HEK293 (cell line): ENCODE data around the gene ZNF611.

Experiments
- CTCF ChIA-PET: fragments of 350-600 bp; formaldehyde crosslinking; extraction: SDS; loops from one replicate; lab custom pipeline; 2021; ENCODE audit warnings: antibody characterized with exemption; lab: Yijun Ruan, JAX
- POLR2A ChIA-PET: fragments of 300-600 bp; formaldehyde crosslinking; extraction: SDS; loops from one replicate; lab custom pipeline; 2020; ENCODE audit warnings: antibody characterized with exemption, inconsistent platforms; lab: Yijun Ruan, JAX
- H3K27ac ChIP-seq: fragments of 200-500 bp; sonication (Bioruptor generic); 2 replicates; pipeline ENCODE4 v1.5.1; 2014; ENCODE audit warnings: low read depth, low read length, control low read depth, inconsistent platforms; ENCODE audit errors: extremely low read depth
- H3K36me3 ChIP-seq, 2 experiments: fragments of 200-500 bp in 1 of 2; sonication (Bioruptor generic) in 1 of 2; 1 replicate in 1 of 2; 2 replicates in 1 of 2; pipeline ENCODE4 v1.5.1; 2014 to 2017; ENCODE audit warnings: inconsistent platforms in 2 of 2, low read length in 2 of 2; ENCODE audit not compliant: control insufficient read depth in 2 of 2, insufficient read depth in 1 of 2
- H3K4me1 ChIP-seq: fragments of 200-500 bp; sonication (Bioruptor generic); 2 replicates; pipeline ENCODE4 v1.5.1; 2014; ENCODE audit warnings: mild to moderate bottlenecking, low read length, inconsistent platforms; ENCODE audit not compliant: control insufficient read depth, insufficient read depth
- H3K4me3 ChIP-seq: 2 replicates; pipeline ENCODE4 v1.5.1; 2011; ENCODE audit warnings: low read depth, mild to moderate bottlenecking, control low read depth, low read length, moderate library complexity
- H3K9me3 ChIP-seq: fragments of 200-500 bp; sonication (Bioruptor generic); 2 replicates; pipeline ENCODE4 v1.5.1; 2014; ENCODE audit warnings: low read depth, low read length, inconsistent platforms; ENCODE audit not compliant: control insufficient read depth, insufficient read depth
- BCL11A ChIP-seq: fragments of 450-650 bp; formaldehyde crosslinking; IDR thresholded peaks from 2 replicates; pipeline ENCODE4 v1.5.1; 2016; ENCODE audit warnings: low read depth, missing biosample characterization, missing genetic modification characterization
- FEZF1 ChIP-seq: fragments of 450-650 bp; formaldehyde crosslinking; IDR thresholded peaks from 2 replicates; pipeline ENCODE4 v1.5.1; 2016; ENCODE audit warnings: missing biosample characterization, missing genetic modification characterization
- GLI4 ChIP-seq: fragments of 450-650 bp; formaldehyde crosslinking; IDR thresholded peaks from 2 replicates; pipeline ENCODE4 v1.5.1; 2016; ENCODE audit warnings: missing biosample characterization, missing genetic modification characterization
- KLF9 ChIP-seq: fragments of 450-650 bp; formaldehyde crosslinking; IDR thresholded peaks from 2 replicates; pipeline ENCODE4 v1.5.1; 2016; ENCODE audit warnings: missing biosample characterization, missing genetic modification characterization, low read depth
- MEIS1 ChIP-seq: sonication (generic); formaldehyde crosslinking; IDR thresholded peaks from 2 replicates; pipeline ENCODE4 v1.8.1; 2022; ENCODE audit warnings: missing genetic modification reagents, mild to moderate bottlenecking, borderline replicate concordance
- PRDM10 ChIP-seq: fragments of 450-650 bp; formaldehyde crosslinking; IDR thresholded peaks from 2 replicates; pipeline ENCODE4 v1.5.1; 2016; ENCODE audit warnings: missing biosample characterization, missing genetic modification characterization
- PRDM6 ChIP-seq: fragments of 450-650 bp; formaldehyde crosslinking; IDR thresholded peaks from 2 replicates; pipeline ENCODE4 v1.5.1; 2017; ENCODE audit warnings: missing biosample characterization, missing genetic modification characterization
- SP2 ChIP-seq: fragments of 450-650 bp; formaldehyde crosslinking; IDR thresholded peaks from 2 replicates; pipeline ENCODE4 v1.5.1; 2016; ENCODE audit warnings: missing biosample characterization, missing genetic modification characterization
- SP3 ChIP-seq: fragments of 450-650 bp; formaldehyde crosslinking; IDR thresholded peaks from 2 replicates; pipeline ENCODE4 v1.5.1; 2016; ENCODE audit warnings: missing biosample characterization, missing genetic modification characterization
- TSHZ1 ChIP-seq: fragments of 450-650 bp; formaldehyde crosslinking; IDR thresholded peaks from 2 replicates; pipeline ENCODE4 v1.5.1; 2016; ENCODE audit warnings: missing biosample characterization, missing genetic modification characterization, borderline replicate concordance
- WT1 ChIP-seq: fragments of 450-650 bp; formaldehyde crosslinking; IDR thresholded peaks from 2 replicates; pipeline ENCODE4 v1.5.1; 2016; ENCODE audit warnings: missing biosample characterization, missing genetic modification characterization
- YY1 ChIP-seq: fragments of 450-650 bp; formaldehyde crosslinking; IDR thresholded peaks from 2 replicates; pipeline ENCODE4 v1.5.1; 2018; ENCODE audit warnings: missing biosample characterization, missing genetic modification characterization
- ZEB2 ChIP-seq: fragments of 450-650 bp; formaldehyde crosslinking; IDR thresholded peaks from 2 replicates; pipeline ENCODE4 v1.5.1; 2016; ENCODE audit warnings: missing biosample characterization, missing genetic modification characterization
- ZNF133 ChIP-seq: fragments of 450-650 bp; formaldehyde crosslinking; IDR thresholded peaks from 2 replicates; pipeline ENCODE4 v1.5.1; 2016; ENCODE audit warnings: missing biosample characterization, missing genetic modification characterization
- ZNF146 ChIP-seq: fragments of 450-650 bp; formaldehyde crosslinking; IDR thresholded peaks from 2 replicates; pipeline ENCODE4 v1.5.1; 2016; ENCODE audit warnings: missing biosample characterization, missing genetic modification characterization
- ZNF175 ChIP-seq: fragments of 450-650 bp; formaldehyde crosslinking; IDR thresholded peaks from 2 replicates; pipeline ENCODE4 v1.5.1; 2016; ENCODE audit warnings: missing biosample characterization, missing genetic modification characterization
- ZNF214 ChIP-seq: fragments of 450-650 bp; formaldehyde crosslinking; IDR thresholded peaks from 2 replicates; pipeline ENCODE4 v1.5.1; 2017; ENCODE audit warnings: missing biosample characterization, mild to moderate bottlenecking, missing genetic modification characterization, borderline replicate concordance
- ZNF324 ChIP-seq: fragments of 450-650 bp; formaldehyde crosslinking; IDR thresholded peaks from 2 replicates; pipeline ENCODE4 v1.5.1; 2016; ENCODE audit warnings: missing biosample characterization, missing genetic modification characterization
- ZNF426 ChIP-seq: fragments of 450-650 bp; formaldehyde crosslinking; IDR thresholded peaks from 2 replicates; pipeline ENCODE4 v1.5.1; 2017; ENCODE audit warnings: missing biosample characterization, missing genetic modification characterization, mild to moderate bottlenecking, inconsistent platforms, moderate library complexity
- ZNF449 ChIP-seq: fragments of 450-650 bp; formaldehyde crosslinking; IDR thresholded peaks from 2 replicates; pipeline ENCODE4 v1.5.1; 2017; ENCODE audit warnings: missing biosample characterization, mild to moderate bottlenecking, missing genetic modification characterization, moderate library complexity
- ZNF510 ChIP-seq: fragments of 450-650 bp; formaldehyde crosslinking; IDR thresholded peaks from 2 replicates; pipeline ENCODE4 v1.5.1; 2018; ENCODE audit warnings: mild to moderate bottlenecking, missing genetic modification characterization, missing biosample characterization; ENCODE audit not compliant: insufficient replicate concordance
- ZNF513 ChIP-seq: fragments of 450-650 bp; IDR thresholded peaks from 2 replicates; pipeline ENCODE4 v1.5.1; 2018; ENCODE audit warnings: missing biosample characterization, missing genetic modification characterization
- ZNF707 ChIP-seq: fragments of 450-650 bp; formaldehyde crosslinking; IDR thresholded peaks from 2 replicates; pipeline ENCODE4 v1.5.1; 2016; ENCODE audit warnings: missing biosample characterization, missing genetic modification characterization
- ZNF777 ChIP-seq: fragments of 450-650 bp; formaldehyde crosslinking; IDR thresholded peaks from 2 replicates; pipeline ENCODE4 v1.5.1; 2017; ENCODE audit warnings: missing biosample characterization, missing genetic modification characterization, borderline replicate concordance
- ZSCAN16 ChIP-seq: fragments of 450-650 bp; formaldehyde crosslinking; IDR thresholded peaks from 2 replicates; pipeline ENCODE4 v1.5.1; 2016; ENCODE audit warnings: missing biosample characterization, missing genetic modification characterization

ZNF611 gene

GRCh38 chr19:52725528-52725961 lies 9.3 kb downstream of the ZNF611 start (continued):
- TF ChIP-seq ZNF449 (tag by site-specific recombination) (no peak), FEZF1 (tag by site-specific recombination) (no peak), GLI4 (tag by site-specific recombination) (no peak), ZSCAN16 (tag by site-specific recombination) (no peak), WT1 (tag by site-specific recombination) (no peak), ZNF707 (tag by site-specific recombination) (no peak), ZNF133 (tag by site-specific recombination) (no peak), ZEB2 (tag by site-specific recombination) (no peak), YY1 (tag by site-specific recombination) (no peak), ZNF175 (tag by site-specific recombination) (no peak), ZNF510 (no peak), ZNF146 (tag by site-specific recombination) (no peak), ZNF777 (tag by site-specific recombination) (no peak)

- Histone ChIP-seq H3K4me3 (no peak overlapping the region), H3K36me3 (peaks cover 0 to 12% of the 10 kb centered on the region in 2 experiments; a peak in 2 of 3 replicates), H3K4me1 (no peaks in the 10 kb centered on the region), H3K9me3 (no peaks in the 10 kb centered on the region), H3K27ac (no peak overlapping the region)
- ChIA-PET CTCF (no interaction called here), POLR2A (no interaction called here)
- no peak for TF ChIP-seq BCL11A (tag by site-specific recombination)
- TF ChIP-seq KLF9, result no peak
- no peak for TF ChIP-seq SP2
- TF ChIP-seq ZNF426, result no peak
- TF ChIP-seq ZNF214, result no peak
- no peak for TF ChIP-seq ZNF324 (tag by site-specific recombination)
- no peak for TF ChIP-seq TSHZ1
- TF ChIP-seq PRDM10 (tag by site-specific recombination), result no peak
- TF ChIP-seq MEIS1 (CRISPR knock-in tag), result no peak
- no peak for TF ChIP-seq ZNF513 (tag by site-specific recombination)
- no peak for TF ChIP-seq PRDM6 (tag by site-specific recombination)
- TF ChIP-seq SP3 (tag by site-specific recombination), result no peak
Measured at GRCh38 chr19:52724701-52725514, 9.9 kb downstream of the ZNF611 start.
